Activated naive CD4-positive, alpha-beta T cell treated with anti-CD3 and anti-CD28 coated beads, Interleukin-2, amount 50 U/mL, for 24 hours (primary cell): ENCODE results near the gene MT1A.
"Not testable (repeated sequence)": the region's sequence is repeated elsewhere in the genome, so short reads cannot be mapped to it uniquely, and the experiment has no call there.

Experiments
- H3K27ac Mint-ChIP-seq: one replicate; pipeline ENCODE4 v1.8.0; 2021; ENCODE audit warnings: mild to moderate bottlenecking, mixed read lengths
- H3K27me3 Mint-ChIP-seq: one replicate; pipeline ENCODE4 v1.8.0; 2021; ENCODE audit warnings: mixed read lengths
- H3K36me3 Mint-ChIP-seq: one replicate; pipeline ENCODE4 v1.8.0; 2021; ENCODE audit warnings: mixed read lengths
- H3K4me1 Mint-ChIP-seq: one replicate; pipeline ENCODE4 v1.8.0; 2021; ENCODE audit warnings: mixed read lengths
- H3K4me3 Mint-ChIP-seq: one replicate; pipeline ENCODE4 v1.8.0; 2021; ENCODE audit warnings: mild to moderate bottlenecking, mixed read lengths
- H3K9me3 Mint-ChIP-seq: one replicate; pipeline ENCODE4 v1.8.0; 2021; ENCODE audit warnings: mixed read lengths

MT1A gene

DNA sequence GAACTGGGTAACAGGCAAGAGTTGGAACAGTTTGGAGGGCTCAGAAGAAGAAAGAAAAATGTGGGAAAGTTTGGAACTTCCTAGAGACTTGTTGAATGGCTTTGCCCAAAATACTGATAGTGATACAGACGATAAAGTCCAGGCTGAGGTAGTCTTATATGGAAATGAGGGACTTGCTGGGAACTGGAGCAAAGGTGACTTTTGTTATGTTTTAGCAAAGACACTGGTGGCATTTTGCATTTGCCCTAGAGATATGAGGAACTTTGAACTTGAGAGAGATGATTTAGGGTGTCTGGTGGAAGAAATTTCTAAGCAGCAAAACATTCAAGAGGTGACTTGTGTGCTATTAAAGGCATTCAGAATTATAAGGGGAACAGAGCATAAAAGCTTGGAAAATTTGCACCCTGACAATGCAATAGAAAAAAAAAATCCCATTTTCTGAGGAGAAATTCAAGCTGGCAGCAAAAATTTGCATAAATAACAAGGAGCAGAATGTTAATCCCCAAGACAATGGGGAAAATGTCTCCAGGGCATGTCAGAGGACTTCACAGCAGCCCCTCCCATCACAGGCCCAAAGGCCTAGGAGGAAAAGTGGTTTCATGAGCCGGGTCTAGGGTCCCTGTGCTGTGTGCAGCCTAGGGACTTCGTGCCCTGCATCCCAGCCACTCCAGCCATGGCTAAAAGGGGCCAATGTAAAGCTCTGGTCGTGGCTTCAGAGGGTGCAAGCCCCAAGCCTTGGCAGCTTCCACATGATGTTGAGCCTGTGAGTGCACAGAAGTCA lies 16.6 kb upstream of the MT1A start:
- H3K27ac Mint-ChIP-seq, H3K4me3 Mint-ChIP-seq, H3K36me3 Mint-ChIP-seq, H3K27me3 Mint-ChIP-seq, H3K9me3 Mint-ChIP-seq: not testable (repeated sequence)
- H3K4me1 Mint-ChIP-seq, result peaks cover 23% of the 10 kb centered on the region

DNA sequence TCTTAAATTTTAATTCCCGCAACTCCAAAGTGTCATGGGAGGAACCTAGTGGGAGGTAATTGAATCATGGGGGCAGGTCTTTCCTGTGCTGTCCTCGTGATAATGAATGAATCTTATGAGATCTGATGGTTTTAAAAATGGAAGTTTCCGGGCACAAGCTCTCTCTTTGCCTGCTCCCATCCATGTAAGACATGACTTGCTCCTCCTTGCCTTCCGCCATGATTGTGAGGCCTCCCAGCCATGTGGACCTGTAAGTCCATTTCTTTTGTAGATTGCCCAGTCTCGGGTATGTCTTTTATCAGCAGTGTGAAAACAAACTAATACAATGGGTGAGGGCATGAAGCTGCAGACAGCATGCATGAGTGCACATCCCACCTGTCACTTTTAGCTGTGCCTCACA lies 15.3 kb upstream of the MT1A start:
- not testable (repeated sequence) for H3K4me3 Mint-ChIP-seq, H3K27me3 Mint-ChIP-seq, H3K9me3 Mint-ChIP-seq, H3K36me3 Mint-ChIP-seq
- peaks cover 15% of the 10 kb centered on the region for H3K4me1 Mint-ChIP-seq
- H3K27ac Mint-ChIP-seq, result peak overlapping the region; percentile 33

DNA sequence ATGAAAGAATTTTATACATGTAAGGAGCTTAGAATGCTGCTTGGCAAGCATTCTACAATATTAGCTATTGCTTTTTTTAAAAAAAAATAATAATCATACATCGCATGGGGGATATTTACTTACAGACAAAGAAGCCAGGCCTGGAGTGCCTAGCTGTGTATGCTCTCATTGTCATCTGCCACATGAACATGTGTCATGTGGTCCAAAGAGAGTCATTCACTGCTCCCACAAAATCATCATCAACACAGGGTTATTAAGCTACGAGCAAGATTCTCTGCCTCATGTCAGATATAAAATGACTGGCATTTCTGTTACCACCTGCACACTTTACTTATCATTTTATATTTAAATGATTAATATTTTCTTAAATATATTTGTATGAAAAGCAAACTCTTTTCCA lies 14.8 kb upstream of the MT1A start:
- H3K4me3 Mint-ChIP-seq, result no peak overlapping the region
- H3K27me3 Mint-ChIP-seq, result no peaks in the 10 kb centered on the region
- H3K36me3 Mint-ChIP-seq, result no peaks in the 10 kb centered on the region
- H3K27ac Mint-ChIP-seq, result no peak overlapping the region
- peaks cover 15% of the 10 kb centered on the region for H3K4me1 Mint-ChIP-seq
- no peaks in the 10 kb centered on the region for H3K9me3 Mint-ChIP-seq

DNA sequence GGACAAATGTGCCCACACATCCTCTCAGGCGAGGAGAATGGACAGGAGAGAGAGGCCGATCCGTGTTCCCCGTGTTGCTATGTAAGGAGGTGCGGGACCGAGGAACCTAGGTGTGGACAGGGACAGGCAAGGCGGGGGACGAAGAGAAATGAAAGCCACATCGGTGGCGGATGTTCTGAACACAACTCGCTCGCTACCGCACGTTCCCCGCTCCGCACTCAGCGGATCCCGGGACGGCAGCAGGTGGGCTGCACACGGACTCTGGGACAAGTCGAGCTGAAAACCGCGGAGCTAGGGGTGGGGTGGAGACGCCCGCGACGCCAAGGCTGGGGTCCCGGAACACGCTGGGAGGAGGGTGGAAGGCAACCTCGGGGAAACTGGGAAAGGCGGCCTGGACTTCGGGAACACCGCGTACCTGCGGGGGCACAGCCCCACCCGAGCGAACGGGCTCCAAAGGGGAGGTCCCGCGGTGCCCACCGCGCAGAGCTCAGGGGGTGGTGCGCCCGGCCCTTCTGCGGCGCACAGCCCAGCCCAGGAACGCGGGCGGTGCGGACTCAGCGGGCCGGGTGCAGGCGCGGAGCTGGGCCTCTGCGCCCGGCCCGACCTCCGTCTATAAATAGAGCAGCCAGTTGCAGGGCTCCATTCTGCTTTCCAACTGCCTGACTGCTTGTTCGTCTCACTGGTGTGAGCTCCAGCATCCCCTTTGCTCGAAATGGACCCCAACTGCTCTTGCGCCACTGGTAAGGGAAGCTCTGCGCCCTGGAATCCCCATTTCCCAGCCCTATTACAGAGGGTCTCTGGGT lies 13.1 kb upstream of the MT1A start, which contains the start of gene MT1E:
Gene MT1E, plus strand, starts transcription at position 642 of the 803 bp plus-strand sequence. Its CDS starts 71 bp downstream, at position 713.
- H3K4me3 Mint-ChIP-seq, result peak within 1 kb of the TSS; percentile 89
- no peaks in the 10 kb centered on the region for H3K27me3 Mint-ChIP-seq
- no peaks in the 10 kb centered on the region for H3K9me3 Mint-ChIP-seq
- peaks cover 15% of the 10 kb centered on the region for H3K4me1 Mint-ChIP-seq
- H3K27ac Mint-ChIP-seq, result peak within 1 kb of the TSS; percentile 68
- no peaks in the 10 kb centered on the region for H3K36me3 Mint-ChIP-seq

DNA sequence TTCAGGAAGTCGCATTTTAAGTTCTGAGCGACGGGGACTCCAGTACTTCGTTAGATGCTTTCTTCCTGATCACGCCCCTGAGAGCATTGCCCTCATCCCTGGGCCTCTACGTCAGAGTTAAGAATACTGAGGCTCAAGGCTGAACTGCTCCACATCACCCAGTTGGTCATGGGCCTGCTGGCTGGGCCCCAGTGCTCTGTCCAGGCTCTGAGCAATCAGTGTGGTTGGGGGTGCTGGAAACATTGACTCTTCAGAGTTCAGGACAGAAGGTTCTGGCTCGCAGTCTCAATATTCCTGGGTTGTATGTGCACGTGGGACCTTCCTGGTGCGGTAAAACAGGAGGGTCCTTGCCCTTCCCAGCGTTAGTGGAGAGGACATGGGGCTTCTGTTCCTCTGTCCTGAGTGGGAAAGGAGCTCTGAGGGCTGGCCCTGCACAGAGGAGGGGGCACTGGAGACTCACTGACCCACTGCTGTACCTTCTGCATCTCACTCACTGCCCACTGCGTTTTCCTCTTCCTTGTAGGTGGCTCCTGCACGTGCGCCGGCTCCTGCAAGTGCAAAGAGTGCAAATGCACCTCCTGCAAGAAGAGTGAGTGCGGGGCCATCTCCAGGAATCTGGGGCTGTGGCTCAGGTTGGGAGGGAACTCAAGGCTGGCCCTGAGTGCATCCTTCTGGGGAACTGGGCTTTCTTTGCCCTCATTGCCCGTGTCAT lies 12.4 kb upstream of the MT1A start:
- H3K27me3 Mint-ChIP-seq, result peaks cover 3% of the 10 kb centered on the region
- H3K27ac Mint-ChIP-seq, result no peak overlapping the region
- no peaks in the 10 kb centered on the region for H3K36me3 Mint-ChIP-seq
- no peaks in the 10 kb centered on the region for H3K9me3 Mint-ChIP-seq
- peak overlapping the region; percentile 88 for H3K4me3 Mint-ChIP-seq
- H3K4me1 Mint-ChIP-seq, result peaks cover 15% of the 10 kb centered on the region

DNA sequence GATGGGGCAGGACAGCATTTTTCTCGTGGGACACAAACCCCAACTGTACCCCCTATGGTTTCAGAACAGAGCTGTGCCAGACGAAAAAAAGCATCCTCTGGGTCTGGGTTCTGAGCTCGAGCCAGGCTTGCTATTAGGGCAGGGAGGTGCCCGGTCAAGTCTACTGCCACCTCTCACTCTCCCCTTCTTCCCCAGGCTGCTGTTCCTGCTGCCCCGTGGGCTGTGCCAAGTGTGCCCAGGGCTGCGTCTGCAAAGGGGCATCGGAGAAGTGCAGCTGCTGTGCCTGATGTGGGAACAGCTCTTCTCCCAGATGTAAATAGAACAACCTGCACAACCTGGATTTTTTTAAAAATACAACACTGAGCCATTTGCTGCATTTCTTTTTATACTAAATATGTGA lies 11.8 kb upstream of the MT1A start:
- no peak overlapping the region for H3K27ac Mint-ChIP-seq
- H3K4me3 Mint-ChIP-seq, result no peak overlapping the region
- peaks cover 7% of the 10 kb centered on the region for H3K27me3 Mint-ChIP-seq
- H3K36me3 Mint-ChIP-seq, result no peaks in the 10 kb centered on the region
- peaks cover 19% of the 10 kb centered on the region for H3K4me1 Mint-ChIP-seq
- H3K9me3 Mint-ChIP-seq, result no peaks in the 10 kb centered on the region

DNA sequence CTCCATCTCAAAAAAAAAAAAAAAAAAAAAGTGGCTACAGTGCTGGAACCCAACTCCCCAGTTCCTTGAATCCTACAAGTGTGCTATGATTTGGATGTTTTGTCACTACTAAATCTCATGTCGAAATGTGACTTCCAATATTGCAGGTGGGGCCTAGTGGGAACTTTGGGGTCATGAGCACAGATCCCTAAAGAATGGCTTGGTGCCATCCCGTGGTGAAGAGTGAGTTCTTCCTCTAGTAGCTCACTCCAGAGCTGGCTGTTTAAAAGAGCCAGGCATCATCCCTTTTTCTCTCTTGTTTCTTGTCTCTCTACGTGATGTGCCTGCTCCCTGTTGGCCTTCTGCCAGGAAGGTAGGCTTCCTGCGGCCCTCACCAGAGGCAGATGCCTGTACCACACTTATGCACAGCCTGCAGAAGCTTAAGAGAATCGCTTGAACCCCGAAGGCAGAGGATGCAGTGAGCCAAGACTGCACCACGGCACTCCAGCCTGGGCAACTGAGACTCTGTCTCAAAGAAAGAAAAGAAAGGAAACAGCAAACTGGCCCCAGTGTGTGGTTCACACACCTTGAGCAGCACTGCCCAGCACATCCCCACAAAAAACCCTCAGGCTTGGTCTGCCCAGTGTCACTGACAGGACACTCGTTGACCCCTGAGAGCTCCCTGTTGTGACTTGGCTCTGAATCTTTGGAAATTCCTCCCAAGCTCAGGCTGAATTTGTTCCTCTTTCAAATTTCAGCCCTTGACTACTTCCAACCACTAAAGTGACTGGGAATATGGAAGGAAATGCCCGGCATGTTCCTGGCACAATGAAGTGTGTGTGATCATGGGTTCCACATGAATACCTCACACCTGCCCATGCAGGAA lies 9.7 kb upstream of the MT1A start:
- H3K4me3 Mint-ChIP-seq, result no peak overlapping the region
- peaks cover 17% of the 10 kb centered on the region for H3K27me3 Mint-ChIP-seq
- peaks cover 28% of the 10 kb centered on the region for H3K4me1 Mint-ChIP-seq
- peak overlapping the region; percentile 55 for H3K27ac Mint-ChIP-seq
- H3K36me3 Mint-ChIP-seq, result no peaks in the 10 kb centered on the region
- H3K9me3 Mint-ChIP-seq, result no peaks in the 10 kb centered on the region

DNA sequence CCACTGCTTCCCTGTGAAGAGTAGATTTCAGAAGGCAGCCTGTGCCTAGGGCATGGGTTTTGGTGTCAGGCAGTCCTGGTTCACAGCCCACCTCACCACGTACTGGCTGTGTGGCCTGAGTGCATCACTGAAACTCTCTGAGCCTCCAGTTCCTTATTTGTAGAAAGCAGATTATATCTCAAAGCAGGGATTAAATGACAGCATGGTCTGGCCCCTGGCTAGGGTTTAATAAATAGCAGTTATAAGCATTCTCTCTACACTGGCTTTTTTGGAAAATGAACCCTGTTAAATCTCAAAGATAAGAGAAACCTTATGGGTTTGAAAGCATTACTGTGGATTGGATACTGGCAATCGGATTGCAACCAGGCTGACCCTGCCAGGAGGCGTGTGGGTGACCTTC lies 8.9 kb upstream of the MT1A start:
- Mint-ChIP-seq H3K4me1 (peaks cover 28% of the 10 kb centered on the region), H3K9me3 (no peaks in the 10 kb centered on the region), H3K27me3 (peaks cover 24% of the 10 kb centered on the region), H3K4me3 (no peak overlapping the region), H3K36me3 (no peaks in the 10 kb centered on the region), H3K27ac (no peak overlapping the region)

DNA sequence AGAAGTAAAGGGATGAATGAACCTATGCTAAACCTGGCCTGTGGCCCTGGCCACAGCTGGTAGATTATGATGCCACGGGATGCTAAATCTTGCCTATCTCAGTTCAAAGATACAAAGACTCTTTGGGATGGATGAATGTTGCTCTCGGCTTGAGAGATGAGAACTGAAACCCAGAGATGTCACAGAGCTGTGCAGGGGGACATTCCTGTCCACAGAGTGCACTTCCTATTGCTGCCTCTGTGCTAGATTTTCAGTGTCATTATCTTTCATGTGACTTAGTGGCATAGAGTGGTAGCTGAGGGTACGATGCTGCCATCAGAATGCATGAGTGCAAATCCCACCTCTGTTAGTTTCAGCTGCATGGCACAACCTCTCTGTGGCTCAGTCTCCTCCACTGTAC lies 8.3 kb upstream of the MT1A start:
- Mint-ChIP-seq H3K9me3 (no peaks in the 10 kb centered on the region), H3K4me3 (no peak overlapping the region), H3K27ac (no peak overlapping the region), H3K4me1 (peaks cover 29% of the 10 kb centered on the region), H3K27me3 (peaks cover 28% of the 10 kb centered on the region), H3K36me3 (no peaks in the 10 kb centered on the region)

DNA sequence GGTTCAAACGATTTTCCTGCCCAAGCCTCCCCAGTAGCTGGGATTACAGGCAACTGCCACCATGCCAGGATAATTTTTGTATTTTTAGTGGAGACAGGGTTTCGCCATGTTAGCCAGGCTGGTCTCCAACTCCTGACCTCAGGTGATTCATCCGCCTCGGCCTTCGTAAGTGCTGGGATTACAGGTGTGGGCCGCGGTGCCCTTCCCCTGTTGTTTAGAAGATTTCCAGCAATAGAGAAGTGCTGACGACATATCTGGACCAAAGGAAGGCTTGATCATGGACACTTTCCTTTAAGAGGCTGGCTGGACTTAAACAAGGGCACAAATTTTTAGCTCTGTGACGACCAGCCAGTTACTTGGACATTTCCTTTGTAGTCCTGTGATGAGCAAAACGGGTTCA lies 7.3 kb upstream of the MT1A start:
- H3K4me1 Mint-ChIP-seq, result peaks cover 25% of the 10 kb centered on the region

DNA sequence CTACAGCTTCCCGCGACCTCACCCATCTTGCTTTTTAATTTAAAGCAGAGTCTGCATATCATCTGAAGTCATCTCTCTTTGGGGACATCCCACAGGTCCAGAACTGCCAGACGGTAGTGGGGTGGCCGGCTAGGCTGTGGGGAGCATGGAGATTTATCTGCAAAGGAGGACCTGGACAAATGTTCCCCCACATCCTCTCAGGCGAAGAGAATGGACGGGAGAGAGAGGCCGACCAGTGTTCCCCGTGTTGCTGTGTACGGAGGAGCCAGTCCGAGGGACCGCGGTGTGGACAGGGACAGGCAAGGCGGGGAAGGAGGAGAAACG lies 6.7 kb upstream of the MT1A start:
- H3K4me1 Mint-ChIP-seq, result peaks cover 22% of the 10 kb centered on the region
- H3K36me3 Mint-ChIP-seq, result no peaks in the 10 kb centered on the region
- peak overlapping the region; percentile 78 for H3K4me3 Mint-ChIP-seq
- no peaks in the 10 kb centered on the region for H3K9me3 Mint-ChIP-seq
- H3K27ac Mint-ChIP-seq, result no peak overlapping the region
- H3K27me3 Mint-ChIP-seq, result peaks cover 39% of the 10 kb centered on the region

More for the DNA sequence above, 7.3 kb upstream of the MT1A start:
- Mint-ChIP-seq H3K27ac (no peak overlapping the region), H3K4me3 (no peak overlapping the region), H3K9me3 (no peaks in the 10 kb centered on the region), H3K36me3 (no peaks in the 10 kb centered on the region), H3K27me3 (peaks cover 33% of the 10 kb centered on the region)

DNA sequence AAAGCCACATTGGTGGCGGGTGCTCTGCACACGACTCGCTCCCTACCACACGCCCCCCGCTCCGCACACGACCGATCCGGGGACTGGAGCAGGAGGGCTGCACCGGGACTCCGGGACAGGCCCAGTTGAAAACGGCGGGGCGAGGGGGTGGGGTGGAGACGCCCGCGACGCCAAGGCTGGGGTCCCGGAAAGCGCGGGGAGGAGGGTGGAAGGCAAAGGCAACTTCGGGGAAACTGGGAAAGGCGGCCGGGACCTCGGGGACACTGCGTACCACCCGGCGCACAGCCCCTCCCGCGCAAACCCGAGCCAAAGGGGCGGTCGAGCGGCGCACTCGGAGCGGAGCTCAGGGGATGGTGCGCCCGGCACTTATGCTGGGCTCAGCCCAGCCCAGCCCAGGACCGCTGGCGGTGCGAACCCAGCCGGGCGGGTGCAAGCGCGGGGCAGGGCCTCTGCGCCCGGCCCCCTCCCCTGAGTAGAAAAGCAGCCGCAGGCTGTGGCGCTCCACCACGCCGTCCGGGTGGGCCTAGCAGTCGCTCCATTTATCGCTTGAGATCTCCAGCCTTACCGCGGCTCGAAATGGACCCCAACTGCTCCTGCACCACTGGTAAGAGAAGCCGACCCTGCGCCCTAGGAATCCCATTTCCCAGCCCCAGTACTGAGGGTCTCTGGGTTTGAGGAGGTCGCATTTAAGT lies 6.2 kb upstream of the MT1A start, which contains the start of gene MT1M:
Gene MT1M, plus strand, starts transcription at position 504 of the 692 bp plus-strand sequence. Its CDS starts 73 bp downstream, at position 577.
- Mint-ChIP-seq H3K36me3 (no peaks in the 10 kb centered on the region), H3K4me1 (peaks cover 22% of the 10 kb centered on the region), H3K27ac (no peak within 1 kb of the TSS), H3K27me3 (peaks cover 44% of the 10 kb centered on the region), H3K9me3 (no peaks in the 10 kb centered on the region), H3K4me3 (peak within 1 kb of the TSS; percentile 78)

DNA sequence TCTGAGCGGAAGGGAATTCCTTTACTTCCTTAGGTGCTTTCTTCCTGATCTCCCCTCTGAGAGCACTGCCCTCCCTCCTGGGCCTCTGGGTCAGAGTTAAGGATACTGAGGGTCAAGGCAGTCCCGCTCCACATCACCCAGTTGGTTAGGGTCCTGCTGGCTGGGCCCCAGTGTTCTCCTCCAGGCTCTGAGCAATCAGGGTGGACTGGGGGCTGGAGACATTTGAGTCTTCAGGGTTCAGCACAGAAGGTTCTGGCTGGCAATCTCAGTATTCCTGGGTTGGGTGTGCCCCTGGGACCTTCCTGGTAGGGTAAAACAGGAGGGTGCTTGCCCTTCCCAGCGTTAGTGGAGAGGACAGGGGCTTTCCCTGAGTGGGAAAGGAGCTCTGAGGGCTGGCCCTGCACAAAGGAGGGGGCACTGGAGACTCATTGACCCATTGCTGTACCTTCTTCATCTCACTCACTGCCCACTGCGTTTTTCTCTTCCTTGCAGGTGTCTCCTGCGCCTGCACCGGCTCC lies 5.6 kb upstream of the MT1A start:
- peak overlapping the region; percentile 39 for H3K4me3 Mint-ChIP-seq
- no peaks in the 10 kb centered on the region for H3K9me3 Mint-ChIP-seq
- no peaks in the 10 kb centered on the region for H3K36me3 Mint-ChIP-seq
- peaks cover 26% of the 10 kb centered on the region for H3K4me1 Mint-ChIP-seq
- peaks cover 49% of the 10 kb centered on the region for H3K27me3 Mint-ChIP-seq
- H3K27ac Mint-ChIP-seq, result no peak overlapping the region

DNA sequence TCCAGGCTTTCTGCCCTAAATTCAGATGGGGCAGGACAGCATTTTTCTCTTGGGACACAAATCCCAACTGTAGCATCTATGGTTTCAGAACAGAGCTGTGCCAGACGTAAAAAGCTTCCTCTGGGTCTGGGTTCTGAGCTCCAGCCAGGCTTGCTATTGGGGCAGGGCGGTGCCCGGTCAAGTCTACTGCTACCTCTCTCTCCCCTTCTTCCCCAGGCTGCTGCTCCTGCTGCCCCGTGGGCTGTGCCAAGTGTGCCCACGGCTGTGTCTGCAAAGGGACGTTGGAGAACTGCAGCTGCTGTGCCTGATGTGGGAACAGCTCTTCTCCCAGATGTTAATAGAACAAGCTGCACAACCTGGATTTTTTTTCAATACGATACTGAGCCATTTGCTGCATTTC lies 4.9 kb upstream of the MT1A start:
- Mint-ChIP-seq H3K4me3 (peak overlapping the region; percentile 39), H3K9me3 (no peaks in the 10 kb centered on the region), H3K27ac (no peak overlapping the region), H3K36me3 (no peaks in the 10 kb centered on the region), H3K4me1 (peaks cover 28% of the 10 kb centered on the region), H3K27me3 (peaks cover 52% of the 10 kb centered on the region)
